ENCODE data around the gene OVCH1.

- TF ChIP-seq POLR2A (IDR thresholded peaks at IDR 0.05) (no peak), EP300 (IDR thresholded peaks at IDR 0.05) (no peak)
- TF ChIP-seq, protein P1, sequence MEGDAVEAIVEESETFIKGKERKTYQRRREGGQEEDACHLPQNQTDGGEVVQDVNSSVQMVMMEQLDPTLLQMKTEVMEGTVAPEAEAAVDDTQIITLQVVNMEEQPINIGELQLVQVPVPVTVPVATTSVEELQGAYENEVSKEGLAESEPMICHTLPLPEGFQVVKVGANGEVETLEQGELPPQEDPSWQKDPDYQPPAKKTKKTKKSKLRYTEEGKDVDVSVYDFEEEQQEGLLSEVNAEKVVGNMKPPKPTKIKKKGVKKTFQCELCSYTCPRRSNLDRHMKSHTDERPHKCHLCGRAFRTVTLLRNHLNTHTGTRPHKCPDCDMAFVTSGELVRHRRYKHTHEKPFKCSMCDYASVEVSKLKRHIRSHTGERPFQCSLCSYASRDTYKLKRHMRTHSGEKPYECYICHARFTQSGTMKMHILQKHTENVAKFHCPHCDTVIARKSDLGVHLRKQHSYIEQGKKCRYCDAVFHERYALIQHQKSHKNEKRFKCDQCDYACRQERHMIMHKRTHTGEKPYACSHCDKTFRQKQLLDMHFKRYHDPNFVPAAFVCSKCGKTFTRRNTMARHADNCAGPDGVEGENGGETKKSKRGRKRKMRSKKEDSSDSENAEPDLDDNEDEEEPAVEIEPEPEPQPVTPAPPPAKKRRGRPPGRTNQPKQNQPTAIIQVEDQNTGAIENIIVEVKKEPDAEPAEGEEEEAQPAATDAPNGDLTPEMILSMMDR (IDR thresholded peaks at IDR 0.05), result no peak
Measured at GRCh38 chr12:29508949-29509348, 11.5 kb upstream of the OVCH1 start.

All from sigmoid colon (tissue), 4 donors.